NCI-H1417 (cell line): ENCODE results near the gene PGA3.
"Not testable (repeated sequence)": the region's sequence is repeated elsewhere in the genome, so short reads cannot be mapped to it uniquely, and the experiment has no call there.

Experiments used
- DNase-seq, 3 experiments: peaks; one replicate each; lab custom pipeline; 2025; lab: John Stamatoyannopoulos, UW

Gene PGA3

GRCh38 chr11:61207636-61208310, 4.5 kb downstream of the PGA3 start:
- DNase-seq = not testable (repeated sequence)

DNA sequence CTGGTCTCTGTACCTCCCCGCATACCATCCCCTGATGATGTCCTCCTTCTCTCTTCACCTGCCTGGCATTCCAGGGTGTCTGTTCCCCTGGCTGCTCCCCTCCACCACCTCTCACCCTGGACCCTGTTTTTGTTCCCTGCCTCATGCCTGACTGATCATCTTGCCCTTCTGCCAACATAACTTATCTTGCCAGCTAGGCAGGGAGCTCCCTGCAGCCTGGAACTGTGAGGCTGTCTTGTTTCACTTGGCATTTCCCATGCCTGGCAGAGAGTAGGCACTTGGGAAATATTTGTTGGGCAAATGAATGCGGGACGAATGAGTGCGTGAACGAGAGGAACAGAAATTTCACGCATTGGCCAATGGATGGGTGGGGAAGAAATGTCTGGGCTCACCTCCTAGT, 7.3 kb downstream of the PGA3 start:
- not testable (repeated sequence) for DNase-seq

DNA sequence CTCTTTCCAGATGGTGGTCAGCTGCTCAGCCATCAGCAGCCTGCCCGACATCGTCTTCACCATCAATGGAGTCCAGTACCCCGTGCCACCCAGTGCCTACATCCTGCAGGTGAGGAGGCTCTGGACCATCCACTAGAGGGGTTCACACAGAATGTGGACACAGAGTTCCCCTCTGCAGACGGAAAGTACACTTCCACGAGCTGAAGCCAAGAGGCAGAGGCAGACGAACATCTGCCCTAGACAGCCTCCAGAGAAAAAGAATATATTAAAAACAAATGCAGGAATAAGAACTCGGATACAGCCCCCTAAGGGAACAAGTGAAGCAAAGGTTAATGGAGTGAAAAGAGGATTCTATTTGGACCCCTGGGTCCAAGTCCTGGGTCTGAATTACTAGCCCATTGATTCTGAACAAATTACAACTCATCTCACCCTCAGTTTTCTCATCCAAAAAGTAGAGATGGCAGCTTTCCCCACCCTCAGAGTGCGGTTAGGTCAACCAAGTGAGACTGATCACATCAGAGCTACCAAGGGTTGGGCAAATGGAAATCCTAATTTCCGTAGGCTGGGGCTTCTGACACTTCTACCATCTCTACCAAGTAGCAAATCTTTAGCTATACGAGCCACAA, 8.1 kb downstream of the PGA3 start:
- not testable (repeated sequence) for DNase-seq

DNA sequence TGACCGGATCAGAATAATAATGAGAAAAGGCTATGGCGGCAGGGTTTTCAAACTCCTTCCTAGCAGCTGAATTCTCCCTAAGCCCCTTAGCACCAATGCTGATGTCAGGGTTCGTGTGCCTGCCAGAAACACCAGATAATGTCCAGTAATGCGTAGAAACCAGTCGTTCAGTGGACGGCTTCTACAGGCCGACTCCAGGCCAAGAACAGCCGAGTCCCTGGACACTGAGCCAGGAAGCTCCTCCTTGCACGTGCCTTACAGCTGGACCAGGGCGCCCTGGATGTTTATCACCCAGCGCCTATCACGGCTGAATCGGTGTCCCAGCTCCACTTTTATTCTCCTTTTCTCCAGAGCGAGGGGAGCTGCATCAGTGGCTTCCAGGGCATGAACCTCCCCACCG, 8.9 kb downstream of the PGA3 start:
- not testable (repeated sequence) for DNase-seq

- not testable (repeated sequence) for DNase-seq
Observed at GRCh38 chr11:61213711-61214324, 10.5 kb downstream of the PGA3 start.

DNA sequence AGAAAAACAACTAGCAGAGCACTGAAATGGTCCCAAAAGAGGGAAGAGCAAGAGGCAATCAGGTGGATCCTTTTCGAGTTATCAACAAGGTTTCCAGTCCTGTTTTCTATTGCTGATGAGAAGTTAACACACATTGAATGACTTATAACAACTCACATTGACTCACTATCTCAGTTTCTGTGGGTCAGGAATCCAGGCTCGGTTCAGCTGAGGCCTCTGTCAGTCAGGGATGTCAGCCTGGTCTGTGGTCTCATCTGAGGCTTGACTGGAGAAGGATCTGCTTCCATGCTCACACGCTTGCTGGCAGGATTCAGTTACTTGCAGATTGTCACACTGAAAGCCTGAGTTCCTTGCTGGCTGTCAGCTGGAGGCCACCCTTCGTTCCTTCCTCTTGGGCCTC, 15.0 kb downstream of the PGA3 start:
- not testable (repeated sequence) for DNase-seq

DNA sequence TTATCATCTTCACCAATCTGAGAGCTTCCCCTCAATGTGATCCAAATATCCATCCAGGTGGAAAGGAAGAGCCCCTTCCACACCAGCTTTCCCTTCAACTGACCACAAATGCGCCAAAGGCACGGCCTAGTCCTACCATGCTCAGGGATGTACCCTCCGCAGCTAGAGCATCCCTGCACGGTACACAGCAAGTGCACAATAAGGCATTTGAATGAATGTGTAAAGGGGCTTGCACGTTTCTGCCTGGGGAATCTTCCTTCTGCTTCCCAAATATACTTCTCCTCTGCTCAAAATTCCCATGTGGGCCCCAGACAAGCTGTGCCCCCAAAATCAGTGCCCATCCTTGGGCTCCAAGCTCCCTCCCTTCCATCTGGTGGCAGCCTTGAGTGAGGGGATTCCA, 15.7 kb downstream of the PGA3 start:
- DNase-seq = not testable (repeated sequence)

GRCh38 chr11:61222047-61222446, 18.7 kb downstream of the PGA3 start, which contains the start of gene PGA4:
Gene PGA4, plus strand, starts transcription at chr11:61222347. Its CDS starts 54 bp downstream, at chr11:61222401.
- not testable (repeated sequence) for DNase-seq

- not testable (repeated sequence) for DNase-seq
Observed at GRCh38 chr11:61222692-61223091, 19.4 kb downstream of the PGA3 start.

- DNase-seq = not testable (repeated sequence)
Observed at GRCh38 chr11:61226457-61227137, 23.3 kb downstream of the PGA3 start.

GRCh38 chr11:61229458-61229857, 26.1 kb downstream of the PGA3 start:
- DNase-seq = not testable (repeated sequence)

DNA sequence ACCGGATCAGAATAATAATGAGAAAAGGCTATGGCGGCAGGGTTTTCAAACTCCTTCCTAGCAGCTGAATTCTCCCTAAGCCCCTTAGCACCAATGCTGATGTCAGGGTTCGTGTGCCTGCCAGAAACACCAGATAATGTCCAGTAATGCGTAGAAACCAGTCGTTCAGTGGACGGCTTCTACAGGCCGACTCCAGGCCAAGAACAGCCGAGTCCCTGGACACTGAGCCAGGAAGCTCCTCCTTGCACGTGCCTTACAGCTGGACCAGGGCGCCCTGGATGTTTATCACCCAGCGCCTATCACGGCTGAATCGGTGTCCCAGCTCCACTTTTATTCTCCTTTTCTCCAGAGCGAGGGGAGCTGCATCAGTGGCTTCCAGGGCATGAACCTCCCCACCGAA, 27.7 kb downstream of the PGA3 start:
- DNase-seq = not testable (repeated sequence)

- DNase-seq = not testable (repeated sequence)
Observed at GRCh38 chr11:61231585-61231984, 28.3 kb downstream of the PGA3 start.

- not testable (repeated sequence) for DNase-seq
Observed at GRCh38 chr11:61232548-61233145, 29.3 kb downstream of the PGA3 start.

DNA sequence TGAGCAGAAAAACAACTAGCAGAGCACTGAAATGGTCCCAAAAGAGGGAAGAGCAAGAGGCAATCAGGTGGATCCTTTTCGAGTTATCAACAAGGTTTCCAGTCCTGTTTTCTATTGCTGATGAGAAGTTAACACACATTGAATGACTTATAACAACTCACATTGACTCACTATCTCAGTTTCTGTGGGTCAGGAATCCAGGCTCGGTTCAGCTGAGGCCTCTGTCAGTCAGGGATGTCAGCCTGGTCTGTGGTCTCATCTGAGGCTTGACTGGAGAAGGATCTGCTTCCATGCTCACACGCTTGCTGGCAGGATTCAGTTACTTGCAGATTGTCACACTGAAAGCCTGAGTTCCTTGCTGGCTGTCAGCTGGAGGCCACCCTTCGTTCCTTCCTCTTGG, 33.8 kb downstream of the PGA3 start:
- not testable (repeated sequence) for DNase-seq

- DNase-seq = not testable (repeated sequence)
Observed at GRCh38 chr11:61240288-61240687, 37.0 kb downstream of the PGA3 start.

DNA sequence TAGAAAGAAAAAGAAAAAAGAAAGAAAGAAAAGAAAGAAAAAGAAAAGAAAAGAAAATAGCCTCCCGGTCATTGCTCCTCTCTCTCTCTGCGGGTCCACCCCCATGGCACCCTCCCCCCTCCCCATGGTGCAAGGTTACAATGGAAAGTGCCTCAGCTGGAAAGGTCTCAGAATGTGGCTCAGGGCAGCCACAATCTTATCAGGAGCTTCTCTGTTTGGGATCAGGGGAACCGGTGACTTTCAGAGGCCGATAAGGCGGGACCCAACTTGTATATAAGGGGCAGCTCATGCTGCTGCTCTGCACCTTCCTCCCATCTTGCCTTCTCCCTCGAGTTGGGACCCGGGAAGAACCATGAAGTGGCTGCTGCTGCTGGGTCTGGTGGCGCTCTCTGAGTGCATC, 37.6 kb downstream of the PGA3 start, which contains the start of gene PGA5:
PGA5 (plus strand) TSS at position 301 of the 400 bp plus-strand sequence; CDS start at position 353, 52 bp downstream.
- DNase-seq = not testable (repeated sequence)

GRCh38 chr11:61241526-61241925, 38.2 kb downstream of the PGA3 start:
- not testable (repeated sequence) for DNase-seq

- DNase-seq = not testable (repeated sequence)
Observed at GRCh38 chr11:61245284-61245964, 42.1 kb downstream of the PGA3 start.

GRCh38 chr11:61248071-61248470, 44.8 kb downstream of the PGA3 start:
- not testable (repeated sequence) for DNase-seq

GRCh38 chr11:61249201-61249600, 45.9 kb downstream of the PGA3 start:
- not testable (repeated sequence) for DNase-seq
